ENCODE data around the gene ADGRL3.
"Not testable (repeated sequence)": the region's sequence is repeated elsewhere in the genome, so short reads cannot be mapped to it uniquely, and the experiment has no call there.

ADGRL3 gene

GRCh38 chr4:61207156-61207555 is 7.0 kb downstream of the ADGRL3 start:
- DNase-seq: not testable (repeated sequence)

DNA sequence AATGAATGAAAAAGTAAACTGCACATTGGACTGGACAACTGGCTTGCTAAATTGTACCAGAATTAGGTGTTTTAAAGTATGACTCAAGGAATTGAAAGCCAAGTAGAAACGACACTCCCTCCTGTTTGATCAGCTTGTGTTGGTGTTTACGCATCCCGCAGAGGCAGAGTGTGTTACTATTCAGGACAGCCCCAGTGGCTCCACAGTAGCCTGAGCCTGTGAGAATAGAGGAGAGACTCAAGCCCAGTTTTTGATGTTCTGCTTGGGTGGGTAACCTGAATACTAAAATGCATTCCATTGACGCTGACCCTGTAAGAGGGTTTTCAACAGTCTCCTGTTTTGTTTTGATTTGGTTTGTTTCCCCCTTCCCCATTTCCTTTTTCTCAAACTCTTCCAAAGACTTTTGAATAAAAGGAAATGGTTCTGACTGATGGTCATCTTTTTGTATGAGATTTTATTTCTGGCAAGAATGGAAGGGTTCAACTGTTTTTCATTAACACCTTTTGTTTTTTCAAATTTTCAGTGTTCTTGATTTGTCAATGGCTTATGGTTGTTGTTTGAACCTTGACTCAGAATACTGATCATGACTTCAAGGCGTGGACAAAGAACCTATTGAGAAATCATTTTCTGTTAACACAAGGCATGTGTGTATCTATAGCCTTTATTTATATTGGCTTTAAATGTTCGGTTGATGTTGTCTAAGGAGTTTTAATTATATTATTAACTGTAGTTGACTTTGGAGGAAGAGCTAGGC is 10.2 kb downstream of the ADGRL3 start:
- DNase-seq: peak; percentile 66

DNA sequence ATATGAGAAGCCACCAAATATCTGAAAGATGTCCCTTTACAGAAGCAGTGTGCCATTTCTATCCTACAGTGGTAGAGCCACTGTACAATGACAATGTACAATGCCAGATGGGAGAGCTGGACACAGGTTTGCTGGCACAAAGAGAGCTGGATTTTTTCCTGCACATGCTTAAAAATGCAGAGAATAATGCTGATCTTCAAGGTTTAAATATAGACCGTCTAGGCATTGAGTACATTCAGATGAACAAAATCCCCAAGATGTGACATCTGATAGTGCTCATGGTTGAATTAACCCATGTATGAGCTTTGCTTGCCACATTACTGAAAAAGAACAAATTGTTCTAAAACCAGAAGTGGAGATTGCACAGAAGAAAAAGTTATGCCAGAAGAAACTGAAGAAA is 11.7 kb downstream of the ADGRL3 start:
- peak; percentile 20 for DNase-seq

DNA sequence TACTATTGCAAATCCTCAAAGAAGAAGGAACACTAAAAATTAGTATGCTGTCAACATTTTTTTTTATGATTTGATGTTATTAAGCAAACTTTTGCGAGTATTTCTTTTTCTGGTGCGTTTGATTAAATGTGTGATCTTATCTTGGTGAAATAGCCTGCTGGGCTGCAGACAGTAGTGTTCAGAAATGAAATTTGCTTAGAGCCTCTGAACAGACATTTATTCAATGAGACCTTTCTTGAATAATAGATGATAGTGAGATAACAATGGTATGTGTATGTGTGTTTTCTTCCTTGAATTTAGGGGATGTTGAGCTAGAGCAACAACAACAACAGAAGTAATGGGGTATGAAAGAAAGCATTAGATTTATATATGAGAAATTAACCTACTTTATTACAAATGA is 12.7 kb downstream of the ADGRL3 start:
- no peak for DNase-seq

GRCh38 chr4:61214680-61215079 is 14.6 kb downstream of the ADGRL3 start:
- no peak for DNase-seq

DNA sequence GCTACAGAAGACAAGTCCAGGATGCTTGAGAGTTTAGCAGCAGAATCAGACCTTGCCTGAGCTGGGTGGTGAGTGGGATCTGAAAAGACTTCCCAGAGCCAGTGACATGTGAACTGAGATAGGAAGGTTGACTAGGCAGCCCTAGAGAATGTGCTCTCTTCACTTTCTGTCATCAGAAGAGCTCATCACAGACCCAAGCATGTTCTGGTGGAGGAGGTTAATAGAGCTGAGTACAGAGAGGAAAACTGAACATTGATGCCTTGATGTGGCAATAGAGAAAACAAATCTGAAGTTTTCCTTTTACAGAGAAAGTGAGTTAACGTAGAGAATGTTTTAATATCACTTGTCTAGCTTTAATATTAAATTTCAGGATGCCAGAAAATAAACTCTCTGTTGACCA is 17.1 kb downstream of the ADGRL3 start:
- no peak for DNase-seq

DNA sequence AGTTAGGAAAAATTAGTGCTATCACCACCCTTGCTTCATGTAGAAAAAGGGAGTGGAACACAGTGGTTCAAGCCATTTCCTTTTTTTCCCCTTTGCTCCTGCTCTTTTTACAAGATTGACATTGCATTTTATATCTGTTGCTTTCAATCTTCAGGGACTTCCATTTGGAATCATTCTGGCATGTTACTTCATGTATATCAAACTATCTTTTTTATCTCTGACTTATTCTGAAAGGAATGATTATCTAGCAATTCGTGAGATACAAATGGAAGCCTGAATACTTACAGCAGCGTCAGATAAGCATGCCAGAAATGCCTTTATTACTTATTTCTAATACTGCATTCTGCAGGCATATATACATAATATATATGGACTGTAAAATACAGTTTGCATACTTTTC is 20.4 kb downstream of the ADGRL3 start:
- DNase-seq: no peak

DNA sequence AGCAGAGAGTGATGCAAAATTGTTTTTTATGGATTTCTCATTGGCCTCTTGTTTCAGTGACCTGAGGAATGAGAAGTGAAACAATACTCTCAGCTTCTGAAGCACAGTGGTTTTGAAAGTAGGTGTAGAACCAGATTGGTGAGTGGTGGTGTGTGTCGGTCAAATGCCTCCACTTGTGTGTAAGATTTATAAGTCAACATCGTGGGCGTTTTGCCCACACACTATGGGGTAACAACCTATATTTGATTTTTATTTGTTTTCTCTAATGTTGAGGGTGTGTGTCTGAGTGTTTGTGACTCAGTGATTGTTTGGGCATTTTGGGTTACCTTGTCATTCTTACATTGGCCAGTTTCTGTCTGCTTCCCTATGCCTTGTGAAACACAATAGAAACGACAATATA is 23.3 kb downstream of the ADGRL3 start:
- no peak for DNase-seq

GRCh38 chr4:61224573-61224972 is 24.4 kb downstream of the ADGRL3 start:
- no peak for DNase-seq

- DNase-seq: no peak
Observed at GRCh38 chr4:61225656-61226055, 25.5 kb downstream of the ADGRL3 start.

DNA sequence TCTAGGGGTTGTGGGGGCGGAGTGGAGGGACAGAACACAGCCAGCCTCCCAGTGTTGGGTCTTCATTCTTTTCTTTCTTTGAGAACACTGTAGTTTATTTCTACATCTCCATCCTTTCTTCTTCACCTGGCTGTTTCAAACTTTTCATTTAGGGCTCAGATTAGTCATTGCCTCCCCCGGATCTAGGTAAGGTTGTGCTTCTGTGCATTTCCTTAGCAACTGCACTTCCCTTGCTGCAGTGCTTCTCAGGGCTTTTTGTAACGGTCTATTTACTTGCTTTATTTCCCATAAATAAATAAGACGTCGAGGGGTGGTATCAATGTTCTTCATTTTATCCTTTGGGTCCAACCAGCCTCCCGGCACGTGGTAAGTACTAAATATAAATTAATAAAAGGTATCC is 31.3 kb downstream of the ADGRL3 start:
- DNase-seq: no peak

DNA sequence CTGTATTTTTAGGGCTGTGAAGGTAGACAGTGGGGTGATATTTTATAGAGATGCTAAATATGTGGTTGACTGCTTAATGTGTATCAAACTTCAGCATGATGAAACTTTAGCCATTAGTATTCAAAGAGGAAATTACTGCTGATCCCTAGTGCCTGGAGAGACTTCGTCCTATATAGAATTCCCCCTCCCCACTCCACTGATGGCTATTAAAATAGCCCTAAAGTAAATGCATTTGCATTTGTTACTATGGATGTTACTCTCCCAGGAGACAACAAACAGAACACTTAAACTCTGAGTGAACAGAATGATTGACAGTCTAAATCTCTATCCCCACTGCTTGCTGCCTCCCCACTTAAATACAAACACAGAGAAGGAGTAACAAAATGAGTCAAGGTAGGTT is 39.1 kb downstream of the ADGRL3 start:
- no peak for DNase-seq

- DNase-seq: no peak
Observed at GRCh38 chr4:61243962-61244361, 43.8 kb downstream of the ADGRL3 start.

- no peak for DNase-seq
Observed at GRCh38 chr4:61245069-61245714, 45.1 kb downstream of the ADGRL3 start.

DNA sequence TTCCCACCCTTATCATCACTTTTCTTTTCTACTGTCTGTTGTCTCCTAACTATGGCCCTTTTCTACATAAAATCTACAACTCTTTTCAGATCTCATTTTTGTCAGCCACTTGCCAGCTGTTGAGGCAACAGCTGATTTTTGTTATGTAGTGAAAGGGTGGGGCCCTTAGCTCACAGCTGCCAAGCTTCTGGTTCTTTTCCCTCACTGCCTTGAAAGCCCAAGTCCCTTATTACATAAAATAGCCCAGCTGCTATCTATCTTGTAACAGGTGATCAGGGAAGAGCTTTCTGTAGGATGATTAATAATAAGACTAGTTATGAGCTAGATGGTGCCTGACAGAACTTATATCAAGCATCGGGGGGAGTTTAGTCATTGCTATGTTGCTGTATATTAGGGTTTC is 45.9 kb downstream of the ADGRL3 start:
- DNase-seq: no peak

GRCh38 chr4:61248705-61249104 is 48.6 kb downstream of the ADGRL3 start:
- DNase-seq: no peak

DNA sequence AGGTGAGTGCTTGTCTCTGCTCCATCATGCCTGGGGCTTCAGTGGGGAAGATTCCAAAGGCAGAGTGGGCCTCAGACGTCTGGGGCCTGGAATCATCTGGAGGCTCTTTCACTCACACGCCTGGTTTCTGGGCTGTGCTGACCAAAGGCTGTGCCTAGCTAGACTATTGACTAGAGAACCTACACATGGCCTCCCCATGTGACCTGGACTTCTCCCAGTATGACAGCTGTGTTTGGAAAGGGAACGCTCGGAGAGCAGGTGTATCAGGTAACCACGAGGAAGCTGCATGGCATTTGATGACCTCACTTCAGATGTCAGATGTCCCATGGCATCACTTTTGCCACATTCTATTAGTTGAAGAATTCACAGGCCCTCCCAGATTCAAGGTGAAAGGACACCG is 51.0 kb downstream of the ADGRL3 start:
- no peak for DNase-seq

GRCh38 chr4:61254406-61254805 is 54.3 kb downstream of the ADGRL3 start:
- DNase-seq: no peak

DNA sequence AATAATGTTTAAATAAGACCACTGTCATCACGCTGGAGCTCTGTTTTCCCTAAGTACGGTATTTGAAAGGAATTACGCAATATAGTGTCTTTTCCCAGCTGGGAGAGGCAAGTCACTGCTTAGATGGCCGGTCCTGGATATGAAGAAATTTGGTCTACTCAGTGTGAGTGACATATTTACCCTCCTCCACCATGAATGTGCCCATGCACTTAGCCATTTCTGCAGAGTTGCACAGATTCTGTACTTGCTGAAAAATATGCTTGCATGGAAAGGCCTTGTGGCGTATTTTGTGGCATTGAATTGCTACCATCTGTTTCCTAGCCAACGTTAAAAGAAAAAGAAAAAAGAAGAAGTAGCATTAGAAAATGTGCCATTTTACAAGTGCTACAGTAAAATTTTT is 73.1 kb downstream of the ADGRL3 start:
- DNase-seq: no peak

GRCh38 chr4:61274286-61274685 is 74.2 kb downstream of the ADGRL3 start:
- DNase-seq: no peak

DNA sequence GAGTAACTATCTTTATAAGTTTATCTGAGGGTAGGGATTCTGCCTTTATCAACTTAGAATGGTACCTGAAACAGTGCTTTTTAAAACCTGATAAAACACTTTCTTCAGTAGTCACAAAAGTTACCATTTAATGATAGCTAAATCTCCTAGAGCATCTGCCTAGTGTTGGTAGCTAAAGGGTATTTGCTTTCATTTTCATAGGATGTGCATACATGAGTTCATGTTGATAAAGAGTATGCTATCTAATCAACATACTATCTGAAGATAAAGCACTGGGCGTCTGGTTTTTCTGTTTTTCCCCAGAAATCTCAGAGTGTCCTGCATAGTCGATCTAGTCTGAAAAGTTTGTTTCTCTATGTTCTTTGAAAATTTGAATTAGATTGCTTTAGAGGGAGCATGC is 75.1 kb downstream of the ADGRL3 start:
- no peak for DNase-seq

DNA sequence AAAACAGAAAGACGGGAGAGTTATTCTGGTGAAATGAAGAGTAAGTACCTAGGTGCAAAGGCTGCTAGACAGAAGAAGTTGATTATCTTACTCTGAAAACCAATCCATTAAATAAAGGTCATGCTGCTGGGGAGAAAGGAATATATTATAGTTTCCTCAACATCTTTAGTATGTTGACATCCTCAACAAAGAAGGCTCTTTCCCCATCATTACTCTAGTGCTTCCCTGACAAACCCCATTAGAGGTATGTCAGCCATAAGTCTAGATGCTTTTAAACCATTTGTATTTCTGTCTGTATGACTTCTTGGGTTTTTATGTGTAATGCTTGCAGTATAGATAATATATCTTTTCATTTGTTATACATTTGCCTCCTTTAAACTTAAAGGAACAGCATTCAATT is 75.9 kb downstream of the ADGRL3 start:
- no peak for DNase-seq

GRCh38 chr4:61277785-61278760 is 77.9 kb downstream of the ADGRL3 start:
- peak; percentile 74 for DNase-seq

GRCh38 chr4:61292322-61292721 is 92.2 kb downstream of the ADGRL3 start:
- DNase-seq: no peak

All from NCI-H446 treated with DMSO at 0.1 percent for 48 hours (cell line).